Neural progenitor cell (in vitro differentiated cells): ENCODE data around the gene LINS1. TPM values are rescaled to one million over a fixed set of nuclear protein-coding genes. Genes with fewer than 3 reads are reported as not detected.
A peak's percentile ranks its signal among the peaks of the same experiment; 100 is the strongest.

Experiments used
- DNase-seq: peaks from one replicate; pipeline ENCODE4 v3.0.0-alpha.2; 2016; ENCODE audit warnings: low spot score
- H2AFZ ChIP-seq: fragments of 200-600 bp; sonication (generic); replicated peaks from 2 replicates; pipeline ENCODE4 v1.6.1; 2016; ENCODE audit warnings: antibody characterized with exemption
- H3F3A ChIP-seq: fragments of 200-600 bp; sonication (generic); 2 replicates; pipeline ENCODE4 v1.6.1; 2016; ENCODE audit warnings: antibody characterized with exemption, low read depth
- H3K27ac ChIP-seq: fragments of 200-600 bp; sonication (generic); 2 replicates; pipeline ENCODE4 v1.5.1; 2016; ENCODE audit warnings: mild to moderate bottlenecking
- H3K27me3 ChIP-seq: fragments of 200-600 bp; sonication (generic); 2 replicates; pipeline ENCODE4 v1.6.1; 2016; ENCODE audit warnings: mild to moderate bottlenecking, moderate library complexity
- H3K36me3 ChIP-seq: fragments of 200-600 bp; sonication (generic); 2 replicates; pipeline ENCODE4 v1.5.1; 2016
- H3K4me1 ChIP-seq: fragments of 200-600 bp; sonication (generic); 2 replicates; pipeline ENCODE4 v1.6.1; 2016; ENCODE audit warnings: mixed run types
- H3K4me2 ChIP-seq: fragments of 200-600 bp; sonication (generic); 2 replicates; pipeline ENCODE4 v1.6.1; 2016
- H3K4me3 ChIP-seq: fragments of 200-600 bp; sonication (generic); 2 replicates; pipeline ENCODE4 v1.5.1; 2016
- H3K79me2 ChIP-seq: fragments of 200-600 bp; sonication (generic); 2 replicates; pipeline ENCODE4 v1.6.1; 2016; ENCODE audit warnings: low read depth
- H3K9ac ChIP-seq: fragments of 200-600 bp; sonication (generic); 2 replicates; pipeline ENCODE4 v1.6.1; 2016
- H3K9me3 ChIP-seq: fragments of 200-600 bp; sonication (generic); 2 replicates; pipeline ENCODE4 v1.5.1; 2016; ENCODE audit warnings: low read depth
- H4K20me1 ChIP-seq: fragments of 200-600 bp; sonication (generic); 2 replicates; pipeline ENCODE4 v1.6.1; 2016; ENCODE audit warnings: low read depth
- H3K27ac Mint-ChIP-seq: 3 replicates; pipeline ENCODE4 v1.8.0; 2021; ENCODE audit warnings: mixed read lengths
- H3K27me3 Mint-ChIP-seq: 2 replicates; pipeline ENCODE4 v1.8.0; 2022; ENCODE audit warnings: low read depth, mild to moderate bottlenecking, inconsistent platforms, moderate library complexity, mixed read lengths; ENCODE audit not compliant: insufficient read depth
- H3K36me3 Mint-ChIP-seq: 3 replicates; pipeline ENCODE4 v1.8.0; 2021; ENCODE audit warnings: mixed read lengths
- H3K4me1 Mint-ChIP-seq: 3 replicates; pipeline ENCODE4 v1.8.0; 2021; ENCODE audit warnings: mixed read lengths
- H3K4me3 Mint-ChIP-seq: 3 replicates; pipeline ENCODE4 v1.8.0; 2021; ENCODE audit warnings: mild to moderate bottlenecking, moderate library complexity, mixed read lengths
- H3K9me3 Mint-ChIP-seq: 3 replicates; pipeline ENCODE4 v1.8.0; 2020; ENCODE audit warnings: mixed read lengths
- EZH2 ChIP-seq: fragments of 200-600 bp; sonication (generic); IDR thresholded peaks from 2 replicates; pipeline ENCODE4 v1.6.1; 2017; ENCODE audit warnings: antibody characterized with exemption, mild to moderate bottlenecking, moderate library complexity
- EZH2phosphoT487 ChIP-seq: fragments of 200-600 bp; sonication (generic); IDR thresholded peaks from 2 replicates; pipeline ENCODE4 v1.6.1; 2017; ENCODE audit warnings: antibody characterized with exemption
- total RNA-seq: library from RNA; depleted of rRNA; stranded (reverse); fragments of >200 nt; gene quantifications from 2 replicates; pipeline ENCODE4 v1.2.3, GENCODE V29; 2015; ENCODE audit warnings: low replicate concordance
- TF ChIP-seq, protein P1 (sequence below): fragments of 200-600 bp; sonication (generic); IDR thresholded peaks from 2 replicates; pipeline ENCODE4 v1.5.1; 2017; ENCODE audit warnings: antibody characterized with exemption, mild to moderate bottlenecking

LINS1 gene
- total RNA-seq, 1 donor from 2014 or later = 18.7 TPM

DNA sequence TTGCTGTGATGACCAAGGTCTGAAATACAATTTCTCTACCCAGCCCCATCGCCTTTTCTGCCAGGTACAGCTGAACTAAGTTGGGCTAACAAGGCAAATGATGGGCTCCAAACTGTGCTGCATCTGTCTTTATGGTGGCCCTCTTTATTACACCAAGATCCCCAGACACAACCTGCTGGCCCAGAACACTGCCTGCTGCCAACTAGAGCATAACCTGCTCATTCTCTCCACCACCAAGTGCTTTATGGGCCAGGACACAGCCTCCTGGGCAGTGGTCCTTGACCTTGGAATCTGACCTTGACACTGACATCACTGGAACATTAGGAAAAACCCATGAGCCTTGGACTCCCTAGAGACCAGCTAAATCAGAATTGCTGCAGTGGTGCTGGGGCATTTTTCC, 3.3 kb downstream of the LINS1 start:
- peaks cover 8% of the 10 kb centered on the region for H3K4me1 ChIP-seq
- no peak overlapping the region for H3K4me2 ChIP-seq
- no peak overlapping the region for H3K27ac Mint-ChIP-seq
- no peaks in the 10 kb centered on the region for H3K27me3 ChIP-seq
- H3K27me3 Mint-ChIP-seq = no peaks in the 10 kb centered on the region
- peaks cover 3% of the 10 kb centered on the region for H3F3A ChIP-seq
- peaks cover 4% of the 10 kb centered on the region for H3K4me1 Mint-ChIP-seq
- H3K79me2 ChIP-seq = peaks cover 66% of the 10 kb centered on the region
- H4K20me1 ChIP-seq = no peaks in the 10 kb centered on the region
- H3K9ac ChIP-seq = no peak overlapping the region
- no peak overlapping the region for H2AFZ ChIP-seq
- DNase-seq = no peak
- H3K9me3 Mint-ChIP-seq = no peaks in the 10 kb centered on the region
- H3K4me3 Mint-ChIP-seq = no peak overlapping the region
- no peak overlapping the region for H3K4me3 ChIP-seq
- H3K27ac ChIP-seq = no peak overlapping the region
- no peaks in the 10 kb centered on the region for H3K36me3 ChIP-seq
- H3K36me3 Mint-ChIP-seq = peaks cover 2% of the 10 kb centered on the region
- TF ChIP-seq EZH2phosphoT487 (no peak), EZH2 (no peak)
- TF ChIP-seq, protein P1, sequence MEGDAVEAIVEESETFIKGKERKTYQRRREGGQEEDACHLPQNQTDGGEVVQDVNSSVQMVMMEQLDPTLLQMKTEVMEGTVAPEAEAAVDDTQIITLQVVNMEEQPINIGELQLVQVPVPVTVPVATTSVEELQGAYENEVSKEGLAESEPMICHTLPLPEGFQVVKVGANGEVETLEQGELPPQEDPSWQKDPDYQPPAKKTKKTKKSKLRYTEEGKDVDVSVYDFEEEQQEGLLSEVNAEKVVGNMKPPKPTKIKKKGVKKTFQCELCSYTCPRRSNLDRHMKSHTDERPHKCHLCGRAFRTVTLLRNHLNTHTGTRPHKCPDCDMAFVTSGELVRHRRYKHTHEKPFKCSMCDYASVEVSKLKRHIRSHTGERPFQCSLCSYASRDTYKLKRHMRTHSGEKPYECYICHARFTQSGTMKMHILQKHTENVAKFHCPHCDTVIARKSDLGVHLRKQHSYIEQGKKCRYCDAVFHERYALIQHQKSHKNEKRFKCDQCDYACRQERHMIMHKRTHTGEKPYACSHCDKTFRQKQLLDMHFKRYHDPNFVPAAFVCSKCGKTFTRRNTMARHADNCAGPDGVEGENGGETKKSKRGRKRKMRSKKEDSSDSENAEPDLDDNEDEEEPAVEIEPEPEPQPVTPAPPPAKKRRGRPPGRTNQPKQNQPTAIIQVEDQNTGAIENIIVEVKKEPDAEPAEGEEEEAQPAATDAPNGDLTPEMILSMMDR = no peak
- H3K9me3 ChIP-seq = no peaks in the 10 kb centered on the region

DNA sequence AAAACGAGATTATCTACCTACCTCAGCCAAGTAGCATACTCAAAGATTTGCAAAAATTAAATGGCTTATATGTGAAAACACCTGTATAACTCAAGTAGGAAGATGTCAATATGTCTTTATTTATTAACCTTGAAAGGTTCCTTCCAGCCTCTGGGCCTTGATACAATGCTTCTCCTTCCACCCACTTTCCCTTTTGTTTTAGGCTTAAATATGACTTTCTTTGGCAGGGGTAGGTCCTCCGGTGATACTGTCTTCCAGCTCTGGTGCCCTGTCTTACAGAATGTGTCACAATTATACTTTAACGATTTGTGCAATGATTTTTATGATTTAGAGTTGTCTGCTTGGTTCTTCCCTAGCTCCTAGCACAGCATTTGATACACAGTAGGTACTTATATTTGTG, 4.1 kb downstream of the LINS1 start:
- Histone ChIP-seq H3F3A (peaks cover 3% of the 10 kb centered on the region), H3K4me2 (no peak overlapping the region), H4K20me1 (no peaks in the 10 kb centered on the region), H2AFZ (no peak overlapping the region), H3K9ac (no peak overlapping the region), H3K4me1 (peaks cover 4% of the 10 kb centered on the region), H3K27ac (no peak overlapping the region), H3K36me3 (no peaks in the 10 kb centered on the region), H3K27me3 (no peaks in the 10 kb centered on the region), H3K9me3 (no peaks in the 10 kb centered on the region), H3K79me2 (peaks cover 65% of the 10 kb centered on the region), H3K4me3 (no peak overlapping the region)
- no peaks in the 10 kb centered on the region for H3K4me1 Mint-ChIP-seq
- H3K36me3 Mint-ChIP-seq = peaks cover 4% of the 10 kb centered on the region
- DNase-seq = no peak
- no peak overlapping the region for H3K4me3 Mint-ChIP-seq
- TF ChIP-seq, protein P1 = no peak
- TF ChIP-seq EZH2 = no peak
- no peak for TF ChIP-seq EZH2phosphoT487
- H3K27ac Mint-ChIP-seq = no peak overlapping the region
- H3K9me3 Mint-ChIP-seq = peaks cover 2% of the 10 kb centered on the region
- H3K27me3 Mint-ChIP-seq = no peaks in the 10 kb centered on the region

DNA sequence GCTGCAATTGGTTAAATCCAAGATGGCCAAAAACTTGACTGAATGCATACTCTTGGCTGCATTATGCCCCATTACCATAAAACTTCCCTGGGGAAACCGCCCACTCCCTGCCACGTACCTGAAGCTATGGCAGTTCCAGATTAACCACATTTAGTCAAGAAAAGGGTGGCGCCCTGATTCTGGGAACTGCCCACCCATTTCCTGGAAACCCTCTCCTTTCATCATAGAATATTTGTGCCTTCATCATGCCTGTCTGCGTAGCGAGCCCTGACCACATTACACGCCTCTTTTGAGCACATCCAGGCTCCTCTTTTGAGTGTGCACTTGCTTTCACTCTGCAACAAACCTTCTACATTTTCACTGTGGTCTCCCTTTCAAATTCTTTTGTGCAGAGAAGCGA, 5.2 kb downstream of the LINS1 start:
- Mint-ChIP-seq H3K36me3 (peaks cover 5% of the 10 kb centered on the region), H3K27ac (no peak overlapping the region), H3K27me3 (no peaks in the 10 kb centered on the region), H3K9me3 (peaks cover 4% of the 10 kb centered on the region), H3K4me1 (no peaks in the 10 kb centered on the region), H3K4me3 (peak overlapping the region; percentile 19)
- Histone ChIP-seq H3K9me3 (no peaks in the 10 kb centered on the region), H4K20me1 (no peaks in the 10 kb centered on the region), H3K79me2 (peaks cover 70% of the 10 kb centered on the region), H3K4me1 (peaks cover 4% of the 10 kb centered on the region), H3K9ac (no peak overlapping the region), H3K27me3 (no peaks in the 10 kb centered on the region), H3K36me3 (no peaks in the 10 kb centered on the region), H3K4me2 (no peak overlapping the region), H3K4me3 (no peak overlapping the region), H2AFZ (no peak overlapping the region), H3K27ac (no peak overlapping the region), H3F3A (peaks cover 3% of the 10 kb centered on the region)
- no peak for DNase-seq
- no peak for TF ChIP-seq EZH2
- TF ChIP-seq, protein P1 = no peak
- no peak for TF ChIP-seq EZH2phosphoT487
